Measurements from ENCODE around the gene BCL11A. TPM values are rescaled to one million over a fixed set of nuclear protein-coding genes. Genes with fewer than 3 reads are reported as not detected.

Gene BCL11A
- total RNA-seq, 1 donor from 2014 or later: 142 TPM

DNA sequence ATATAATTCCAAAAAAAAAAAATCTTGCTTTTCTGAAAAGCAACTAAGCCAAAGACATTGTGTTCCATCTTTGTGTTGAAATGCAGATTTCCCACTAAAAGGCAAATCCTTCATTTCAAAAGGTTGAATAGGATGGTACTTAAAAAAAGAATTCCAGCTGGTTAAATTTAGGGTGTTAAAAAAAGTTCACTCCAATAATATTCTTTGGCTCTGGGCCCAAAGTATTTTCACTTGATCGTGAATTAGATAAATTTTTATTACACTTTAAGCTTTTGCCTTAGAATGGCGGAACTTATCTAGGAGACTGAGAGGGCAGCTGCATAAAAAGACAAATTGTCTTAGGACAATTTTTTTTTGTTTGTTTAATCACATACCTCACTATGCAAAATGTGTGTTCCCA, 79.2 kb downstream of the BCL11A start:
- DNase-seq (ENCODE audit: low spot score in 2 of 2, unreplicated experiment in 2 of 2): no peak
- H3K27me3 Mint-ChIP-seq (ENCODE audit: low read depth): no peaks in the 10 kb centered on the region
- H3K4me3 Mint-ChIP-seq: no peak overlapping the region
- H3K36me3 Mint-ChIP-seq: peaks cover 4% of the 10 kb centered on the region
- TF ChIP-seq, protein P1, sequence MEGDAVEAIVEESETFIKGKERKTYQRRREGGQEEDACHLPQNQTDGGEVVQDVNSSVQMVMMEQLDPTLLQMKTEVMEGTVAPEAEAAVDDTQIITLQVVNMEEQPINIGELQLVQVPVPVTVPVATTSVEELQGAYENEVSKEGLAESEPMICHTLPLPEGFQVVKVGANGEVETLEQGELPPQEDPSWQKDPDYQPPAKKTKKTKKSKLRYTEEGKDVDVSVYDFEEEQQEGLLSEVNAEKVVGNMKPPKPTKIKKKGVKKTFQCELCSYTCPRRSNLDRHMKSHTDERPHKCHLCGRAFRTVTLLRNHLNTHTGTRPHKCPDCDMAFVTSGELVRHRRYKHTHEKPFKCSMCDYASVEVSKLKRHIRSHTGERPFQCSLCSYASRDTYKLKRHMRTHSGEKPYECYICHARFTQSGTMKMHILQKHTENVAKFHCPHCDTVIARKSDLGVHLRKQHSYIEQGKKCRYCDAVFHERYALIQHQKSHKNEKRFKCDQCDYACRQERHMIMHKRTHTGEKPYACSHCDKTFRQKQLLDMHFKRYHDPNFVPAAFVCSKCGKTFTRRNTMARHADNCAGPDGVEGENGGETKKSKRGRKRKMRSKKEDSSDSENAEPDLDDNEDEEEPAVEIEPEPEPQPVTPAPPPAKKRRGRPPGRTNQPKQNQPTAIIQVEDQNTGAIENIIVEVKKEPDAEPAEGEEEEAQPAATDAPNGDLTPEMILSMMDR (IDR thresholded peaks at IDR 0.05; ENCODE audit: unreplicated experiment): no peak
- no peaks in the 10 kb centered on the region for H3K9me3 Mint-ChIP-seq
- H3K4me1 Mint-ChIP-seq: peaks cover 69% of the 10 kb centered on the region
- H3K27ac Mint-ChIP-seq: peak overlapping the region; percentile 60

DNA sequence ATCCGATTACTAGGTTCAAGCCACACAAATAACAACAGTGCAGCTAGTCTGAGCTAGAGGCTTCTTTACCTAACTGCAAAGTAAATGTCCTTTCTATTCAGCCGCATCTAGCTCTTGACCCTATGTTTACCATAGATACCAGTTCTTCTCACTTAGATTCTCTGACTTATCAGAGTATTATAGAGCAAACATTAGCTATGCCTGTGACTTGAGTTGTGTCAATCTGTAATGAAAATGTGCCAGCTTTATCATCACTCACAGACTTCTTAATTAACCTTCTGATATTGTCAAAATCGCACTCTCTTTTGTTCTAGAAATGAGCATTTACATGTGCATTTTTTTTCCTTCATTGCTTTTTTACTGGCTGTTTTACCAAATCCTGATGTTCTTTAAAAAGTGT, 79.9 kb downstream of the BCL11A start:
- Mint-ChIP-seq H3K4me1 (peaks cover 61% of the 10 kb centered on the region), H3K4me3 (no peak overlapping the region), H3K36me3 (peaks cover 8% of the 10 kb centered on the region), H3K9me3 (no peaks in the 10 kb centered on the region), H3K27ac (no peak overlapping the region), H3K27me3 (ENCODE audit: low read depth) (no peaks in the 10 kb centered on the region)
- TF ChIP-seq, protein P1 (IDR thresholded peaks at IDR 0.05; ENCODE audit: unreplicated experiment): no peak
- no peak for DNase-seq (ENCODE audit: low spot score in 2 of 2, unreplicated experiment in 2 of 2)

DNA sequence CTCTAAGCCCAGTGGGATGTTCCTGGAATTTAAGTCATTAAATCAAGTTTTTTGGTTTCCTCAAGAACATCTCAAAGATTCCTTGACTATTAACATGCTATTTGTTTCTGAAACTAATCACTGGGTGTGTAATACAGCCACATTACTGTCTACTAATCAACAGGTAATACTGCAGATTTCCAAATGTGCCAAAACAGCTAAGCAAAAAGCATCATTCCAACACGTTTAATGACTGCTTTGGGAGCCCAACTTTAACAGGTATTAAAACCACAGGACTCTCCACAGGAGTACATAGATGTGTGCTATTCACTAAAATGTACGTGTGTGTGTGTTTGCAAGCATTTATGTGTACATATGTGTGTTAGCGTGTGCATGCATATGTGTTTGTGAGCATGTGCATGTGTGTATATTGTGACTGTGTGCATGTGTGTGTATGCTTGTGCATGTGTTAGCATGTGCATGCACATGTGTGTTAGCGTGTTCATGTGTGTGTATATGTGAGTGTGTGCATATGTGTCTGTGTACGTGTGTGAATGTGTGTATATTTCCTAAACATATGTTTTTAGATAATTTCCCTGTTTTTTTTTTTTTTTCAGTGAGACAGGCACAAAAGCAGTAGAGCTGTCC, 80.7 kb downstream of the BCL11A start:
- no peaks in the 10 kb centered on the region for H3K27me3 Mint-ChIP-seq (ENCODE audit: low read depth)
- H3K9me3 Mint-ChIP-seq: no peaks in the 10 kb centered on the region
- DNase-seq (ENCODE audit: low spot score in 2 of 2, unreplicated experiment in 2 of 2): no peak
- H3K36me3 Mint-ChIP-seq: peaks cover 14% of the 10 kb centered on the region
- H3K4me3 Mint-ChIP-seq: no peak overlapping the region
- TF ChIP-seq, protein P1 (IDR thresholded peaks at IDR 0.05; ENCODE audit: unreplicated experiment): no peak
- H3K4me1 Mint-ChIP-seq: peaks cover 55% of the 10 kb centered on the region
- H3K27ac Mint-ChIP-seq: no peak overlapping the region

DNA sequence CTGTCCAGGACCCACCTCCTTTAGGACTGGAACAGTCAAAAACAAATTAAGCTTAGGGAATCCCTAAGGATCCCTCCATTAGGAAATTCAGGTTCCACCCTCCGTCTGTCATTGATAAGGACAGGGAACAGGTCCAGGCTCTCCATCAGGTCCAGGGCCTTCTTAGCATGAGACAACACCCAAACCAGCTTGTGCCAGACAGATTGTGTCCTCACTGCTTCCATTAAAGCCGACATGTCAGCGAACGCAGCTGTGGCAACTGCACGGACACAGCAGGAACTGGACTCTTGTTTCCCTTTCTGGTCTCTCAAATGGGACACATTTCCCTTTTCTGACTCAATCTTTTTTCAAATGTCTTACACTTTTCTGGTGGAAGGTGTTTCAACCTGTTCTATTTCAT, 81.4 kb downstream of the BCL11A start:
- Mint-ChIP-seq H3K36me3 (peaks cover 14% of the 10 kb centered on the region), H3K4me3 (no peak overlapping the region), H3K9me3 (no peaks in the 10 kb centered on the region), H3K4me1 (peaks cover 50% of the 10 kb centered on the region), H3K27me3 (ENCODE audit: low read depth) (no peaks in the 10 kb centered on the region), H3K27ac (no peak overlapping the region)
- no peak for DNase-seq (ENCODE audit: low spot score in 2 of 2, unreplicated experiment in 2 of 2)
- TF ChIP-seq, protein P1 (IDR thresholded peaks at IDR 0.05; ENCODE audit: unreplicated experiment): no peak

DNA sequence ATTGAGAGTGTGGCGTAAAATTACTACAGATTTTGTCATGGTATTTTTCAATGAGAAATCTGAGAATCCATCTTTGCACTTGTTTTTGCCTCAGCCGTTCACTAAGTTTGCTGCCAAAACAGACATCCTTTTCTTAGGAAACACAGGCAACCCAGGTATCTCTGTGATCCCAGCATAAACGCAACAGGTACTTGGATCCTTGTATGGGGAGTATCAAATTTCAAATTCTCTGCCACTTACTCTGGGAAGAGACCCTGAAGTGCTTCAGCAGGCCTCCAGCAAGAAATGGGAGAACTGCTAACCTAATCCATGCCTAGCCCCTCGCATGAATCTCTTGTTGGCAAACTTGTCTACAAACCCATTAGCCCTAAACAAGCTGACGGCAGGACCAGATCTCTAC, 83.1 kb downstream of the BCL11A start:
- H3K9me3 Mint-ChIP-seq: no peaks in the 10 kb centered on the region
- TF ChIP-seq, protein P1 (IDR thresholded peaks at IDR 0.05; ENCODE audit: unreplicated experiment): no peak
- H3K27me3 Mint-ChIP-seq (ENCODE audit: low read depth): no peaks in the 10 kb centered on the region
- H3K4me1 Mint-ChIP-seq: peaks cover 49% of the 10 kb centered on the region
- peaks cover 18% of the 10 kb centered on the region for H3K36me3 Mint-ChIP-seq
- H3K4me3 Mint-ChIP-seq: no peak overlapping the region
- DNase-seq (ENCODE audit: low spot score in 2 of 2, unreplicated experiment in 2 of 2): no peak
- H3K27ac Mint-ChIP-seq: peak overlapping the region; percentile 33
